ENCODE data around the gene ATP5IF1. TPM values are rescaled to one million over a fixed set of nuclear protein-coding genes. Genes with fewer than 3 reads are reported as not detected.

ATP5IF1 gene
- total and polyA plus RNA-seq, 10 of the 15 experiments (the other 5 are each of a cell fraction or from before 2014, with no cell fraction given) = 253 to 1,210 (median 418) TPM

GRCh38 chr1:28279721-28280120, 43.8 kb downstream of the ATP5IF1 start:
- Histone ChIP-seq H3K4me3 (no peak overlapping the region), H4K20me1 (ENCODE audit: control insufficient read depth, insufficient read depth) (no peaks in the 10 kb centered on the region), H3K27me3 (replicated peaks in 1 of 2; ENCODE audit: control insufficient read depth in 2 of 2, insufficient read depth in 2 of 2, low read length in 1 of 2) (no peaks in the 10 kb centered on the region), H3K36me3 (ENCODE audit: control insufficient read depth in 2 of 2, insufficient read depth in 2 of 2, low read length in 1 of 2) (peaks cover 12 to 20% of the 10 kb centered on the region in 2 experiments; a peak in 3 of 4 replicates), H3K9ac (ENCODE audit: control insufficient read depth, insufficient read depth, low read length) (no peak overlapping the region), H3K27ac (ENCODE audit: control insufficient read depth, insufficient read depth) (no peak overlapping the region), H3K79me2 (ENCODE audit: control insufficient read depth, insufficient read depth, low read length) (no peaks in the 10 kb centered on the region), H2AFZ (ENCODE audit: control insufficient read depth, low read depth, low read length) (no peak overlapping the region), H3K4me1 (ENCODE audit: control insufficient read depth, insufficient read depth, low read length) (no peaks in the 10 kb centered on the region), H3K4me2 (ENCODE audit: control insufficient read depth, insufficient read depth) (no peak overlapping the region), H3K9me3 (replicated peaks; ENCODE audit: control insufficient read depth, insufficient read depth, low read length) (no peaks in the 10 kb centered on the region)
- BruUV-seq (replicated peaks) = no TSS peak
- CTCF ChIA-PET = interaction anchor here (1.0 kb wide), 1 partner anchor 31 kb away, joined by 7 read pairs; no protein-coding TSS in a partner anchor
- DNase-seq (ENCODE audit: low read depth, low spot score) (no peak), FAIRE-seq (no peak), ATAC-seq (no peak)
- POLR2A ChIA-PET = no interaction called here
- RAD21 ChIA-PET (ENCODE audit: unreplicated experiment) = no interaction called here
- intact Hi-C loops (cut with micrococcal nuclease; ENCODE audit: unreplicated experiment) = no loop called here
- 80% methylated on average over 7 of the region's 7 CpGs for WGBS (ENCODE audit: insufficient coverage, insufficient replicate concordance, low lambda C conversion rate, missing lambda C conversion rate)
- in situ Hi-C loops (cut with MboI) = no loop called here
- SMC1A ChIA-PET (ENCODE audit: uncharacterized antibody, unreplicated experiment) = no interaction called here
- TF ChIP-seq NFIC (IDR thresholded peaks at IDR 0.05; ENCODE audit: low read depth, low read length) = no peak
- TF ChIP-seq NR2C1 (IDR thresholded peaks at IDR 0.05) = no peak
- TF ChIP-seq PRDM15 (CRISPR knock-in tag; IDR thresholded peaks at IDR 0.05) = no peak
- no peak for TF ChIP-seq ZNF207 (IDR thresholded peaks at IDR 0.05; ENCODE audit: borderline replicate concordance)
- TF ChIP-seq RBBP5 (conservative IDR thresholded peaks at IDR 0.05) = no peak
- no peak for TF ChIP-seq EP300 (IDR thresholded peaks at IDR 0.05; ENCODE audit: borderline replicate concordance in 1 of 2, control insufficient read depth in 1 of 2, low read depth in 2 of 2, low read length in 2 of 2)
- no peak for TF ChIP-seq STAT1 (conservative IDR thresholded peaks at IDR 0.05)
- TF ChIP-seq BRCA1 (IDR thresholded peaks at IDR 0.05; ENCODE audit: low read depth, low read length) = no peak
- no peak for TF ChIP-seq PML (IDR thresholded peaks at IDR 0.05; ENCODE audit: low read length)
- TF ChIP-seq FOXM1 (IDR thresholded peaks at IDR 0.05; ENCODE audit: low read depth, low read length) = no peak
- TF ChIP-seq JUND (IDR thresholded peaks at IDR 0.05; ENCODE audit: low read depth, low read length) = no peak
- TF ChIP-seq RCOR1 (conservative IDR thresholded peaks at IDR 0.05; ENCODE audit: low read depth, low read length) = no peak
- no peak for TF ChIP-seq TARDBP (IDR thresholded peaks at IDR 0.05; ENCODE audit: borderline replicate concordance)
- TF ChIP-seq ZNF687 (IDR thresholded peaks at IDR 0.05) = no peak
- no peak for TF ChIP-seq BMI1 (IDR thresholded peaks at IDR 0.05; ENCODE audit: borderline replicate concordance)
- TF ChIP-seq CHD4 (IDR thresholded peaks at IDR 0.05) = no peak
